ENCODE measurements around the gene ELOA. TPM values are rescaled to one million over a fixed set of nuclear protein-coding genes. Genes with fewer than 3 reads are reported as not detected.

ELOA gene
- total and polyA plus RNA-seq, 9 of the 15 experiments (the other 6 are each of a cell fraction or from before 2014, with no cell fraction given): 31.9 to 98.6 (median 61.3) TPM

DNA sequence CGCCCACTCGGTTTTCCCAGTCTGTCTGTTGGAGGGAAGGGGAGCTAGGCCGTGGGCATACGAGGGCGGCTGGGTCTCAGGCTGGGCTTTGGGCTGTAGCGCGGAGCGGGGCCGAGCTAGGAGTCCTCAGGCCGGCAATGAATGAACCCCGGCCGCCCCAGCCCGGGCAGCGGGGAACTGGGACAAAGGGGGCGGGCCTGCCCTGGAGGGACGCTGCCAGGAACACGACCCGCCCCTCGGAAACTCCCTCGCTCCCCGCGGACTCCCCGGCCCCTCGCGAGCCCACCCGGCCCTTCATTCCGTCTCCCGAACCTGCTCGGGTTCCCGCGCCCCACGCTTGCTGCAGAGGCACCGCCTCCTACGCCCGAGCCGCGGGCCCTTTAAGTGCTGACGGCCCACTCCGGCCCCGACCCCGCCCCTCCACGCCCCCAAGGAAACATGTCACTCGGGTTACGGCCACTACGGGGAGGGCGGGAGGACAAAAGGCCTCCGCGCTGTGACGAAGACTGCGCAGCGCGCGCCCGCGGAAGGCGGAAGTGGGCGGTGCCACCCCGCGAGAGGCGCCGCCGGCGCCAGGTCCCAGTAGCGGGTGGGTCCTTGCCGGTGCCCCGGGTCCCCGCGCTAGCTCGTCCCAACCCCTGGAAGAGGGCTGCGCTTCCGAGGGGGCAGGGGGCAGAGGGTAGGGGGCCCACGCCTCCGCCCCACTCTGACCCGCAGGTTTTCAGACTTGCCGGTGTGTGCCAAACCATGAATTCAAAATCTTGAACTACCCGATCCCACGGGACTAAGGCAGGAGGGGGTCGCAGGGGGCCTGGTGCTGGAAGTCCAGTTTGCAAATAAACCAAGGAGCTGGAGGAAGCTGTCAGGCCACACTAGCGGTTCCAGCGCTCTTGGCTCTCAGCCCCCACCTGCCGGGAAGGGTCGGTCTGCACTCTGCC, 57.4 kb downstream of the ELOA start, which contains the start of gene GALE (continued):
- TF ChIP-seq, protein P1, sequence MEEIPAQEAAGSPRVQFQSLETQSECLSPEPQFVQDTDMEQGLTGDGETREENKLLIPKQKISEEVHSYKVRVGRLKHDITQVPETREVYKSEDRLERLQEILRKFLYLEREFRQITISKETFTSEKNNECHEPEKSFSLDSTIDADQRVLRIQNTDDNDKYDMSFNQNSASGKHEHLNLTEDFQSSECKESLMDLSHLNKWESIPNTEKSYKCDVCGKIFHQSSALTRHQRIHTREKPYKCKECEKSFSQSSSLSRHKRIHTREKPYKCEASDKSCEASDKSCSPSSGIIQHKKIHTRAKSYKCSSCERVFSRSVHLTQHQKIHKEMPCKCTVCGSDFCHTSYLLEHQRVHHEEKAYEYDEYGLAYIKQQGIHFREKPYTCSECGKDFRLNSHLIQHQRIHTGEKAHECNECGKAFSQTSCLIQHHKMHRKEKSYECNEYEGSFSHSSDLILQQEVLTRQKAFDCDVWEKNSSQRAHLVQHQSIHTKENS (CRISPR knock-in tag; IDR thresholded peaks at IDR 0.05): no peak
- TF ChIP-seq RBFOX2 (IDR thresholded peaks at IDR 0.05; ENCODE audit: low read depth, low read length): peak; percentile 85
- no peak for TF ChIP-seq LEF1 (IDR thresholded peaks at IDR 0.05)
- TF ChIP-seq CBX5 (IDR thresholded peaks at IDR 0.05; ENCODE audit: borderline replicate concordance, low read depth): no peak
- no peak for TF ChIP-seq RBM34 (IDR thresholded peaks at IDR 0.05; ENCODE audit: borderline replicate concordance, insufficient read depth, low read length)
- no peak for TF ChIP-seq SIN3B (IDR thresholded peaks at IDR 0.05; ENCODE audit: low read depth)
- no peak for TF ChIP-seq SRSF7 (optimal IDR thresholded peaks at IDR 0.05; ENCODE audit: low read depth, low read length)
- no peak for TF ChIP-seq KHSRP (IDR thresholded peaks at IDR 0.05)
- peak; percentile 72 for TF ChIP-seq SAP30 (IDR thresholded peaks at IDR 0.05; ENCODE audit: borderline replicate concordance, insufficient read depth, low read depth, low read length, poor library complexity, severe bottlenecking)
- peak; percentile 69 for TF ChIP-seq HCFC1 (IDR thresholded peaks at IDR 0.05; ENCODE audit: low read depth, low read length)
- no peak for TF ChIP-seq MEIS2 (IDR thresholded peaks at IDR 0.05; ENCODE audit: partially characterized antibody)
- no peak for TF ChIP-seq ZC3H11A (IDR thresholded peaks at IDR 0.05; ENCODE audit: low read depth, low read length)
- TF ChIP-seq EGR1 (conservative IDR thresholded peaks at IDR 0.05): peak; percentile 74
- TF ChIP-seq, protein P2, sequence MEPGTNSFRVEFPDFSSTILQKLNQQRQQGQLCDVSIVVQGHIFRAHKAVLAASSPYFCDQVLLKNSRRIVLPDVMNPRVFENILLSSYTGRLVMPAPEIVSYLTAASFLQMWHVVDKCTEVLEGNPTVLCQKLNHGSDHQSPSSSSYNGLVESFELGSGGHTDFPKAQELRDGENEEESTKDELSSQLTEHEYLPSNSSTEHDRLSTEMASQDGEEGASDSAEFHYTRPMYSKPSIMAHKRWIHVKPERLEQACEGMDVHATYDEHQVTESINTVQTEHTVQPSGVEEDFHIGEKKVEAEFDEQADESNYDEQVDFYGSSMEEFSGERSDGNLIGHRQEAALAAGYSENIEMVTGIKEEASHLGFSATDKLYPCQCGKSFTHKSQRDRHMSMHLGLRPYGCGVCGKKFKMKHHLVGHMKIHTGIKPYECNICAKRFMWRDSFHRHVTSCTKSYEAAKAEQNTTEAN (CRISPR knock-in tag; IDR thresholded peaks at IDR 0.05): peak; percentile 78; the same call in 1 of the 2 replicates
- TF ChIP-seq, protein P3, sequence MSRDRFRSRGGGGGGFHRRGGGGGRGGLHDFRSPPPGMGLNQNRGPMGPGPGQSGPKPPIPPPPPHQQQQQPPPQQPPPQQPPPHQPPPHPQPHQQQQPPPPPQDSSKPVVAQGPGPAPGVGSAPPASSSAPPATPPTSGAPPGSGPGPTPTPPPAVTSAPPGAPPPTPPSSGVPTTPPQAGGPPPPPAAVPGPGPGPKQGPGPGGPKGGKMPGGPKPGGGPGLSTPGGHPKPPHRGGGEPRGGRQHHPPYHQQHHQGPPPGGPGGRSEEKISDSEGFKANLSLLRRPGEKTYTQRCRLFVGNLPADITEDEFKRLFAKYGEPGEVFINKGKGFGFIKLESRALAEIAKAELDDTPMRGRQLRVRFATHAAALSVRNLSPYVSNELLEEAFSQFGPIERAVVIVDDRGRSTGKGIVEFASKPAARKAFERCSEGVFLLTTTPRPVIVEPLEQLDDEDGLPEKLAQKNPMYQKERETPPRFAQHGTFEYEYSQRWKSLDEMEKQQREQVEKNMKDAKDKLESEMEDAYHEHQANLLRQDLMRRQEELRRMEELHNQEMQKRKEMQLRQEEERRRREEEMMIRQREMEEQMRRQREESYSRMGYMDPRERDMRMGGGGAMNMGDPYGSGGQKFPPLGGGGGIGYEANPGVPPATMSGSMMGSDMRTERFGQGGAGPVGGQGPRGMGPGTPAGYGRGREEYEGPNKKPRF (IDR thresholded peaks at IDR 0.05; ENCODE audit: low read depth, low read length): no peak
- TF ChIP-seq C11orf30 (IDR thresholded peaks at IDR 0.05; ENCODE audit: low read depth): peak; percentile 46
- TF ChIP-seq ZNF311 (CRISPR knock-in tag; IDR thresholded peaks at IDR 0.05): no peak
- TF ChIP-seq, protein P4, sequence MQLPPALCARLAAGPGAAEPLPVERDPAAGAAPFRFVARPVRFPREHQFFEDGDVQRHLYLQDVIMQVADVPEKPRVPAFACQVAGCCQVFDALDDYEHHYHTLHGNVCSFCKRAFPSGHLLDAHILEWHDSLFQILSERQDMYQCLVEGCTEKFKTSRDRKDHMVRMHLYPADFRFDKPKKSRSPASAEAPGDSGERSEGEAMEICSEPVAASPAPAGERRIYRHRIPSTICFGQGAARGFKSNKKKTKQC (CRISPR knock-in tag; IDR thresholded peaks at IDR 0.05): no peak
- no peak for TF ChIP-seq TAF9B (IDR thresholded peaks at IDR 0.05; ENCODE audit: partially characterized antibody)
- TF ChIP-seq, protein P5, sequence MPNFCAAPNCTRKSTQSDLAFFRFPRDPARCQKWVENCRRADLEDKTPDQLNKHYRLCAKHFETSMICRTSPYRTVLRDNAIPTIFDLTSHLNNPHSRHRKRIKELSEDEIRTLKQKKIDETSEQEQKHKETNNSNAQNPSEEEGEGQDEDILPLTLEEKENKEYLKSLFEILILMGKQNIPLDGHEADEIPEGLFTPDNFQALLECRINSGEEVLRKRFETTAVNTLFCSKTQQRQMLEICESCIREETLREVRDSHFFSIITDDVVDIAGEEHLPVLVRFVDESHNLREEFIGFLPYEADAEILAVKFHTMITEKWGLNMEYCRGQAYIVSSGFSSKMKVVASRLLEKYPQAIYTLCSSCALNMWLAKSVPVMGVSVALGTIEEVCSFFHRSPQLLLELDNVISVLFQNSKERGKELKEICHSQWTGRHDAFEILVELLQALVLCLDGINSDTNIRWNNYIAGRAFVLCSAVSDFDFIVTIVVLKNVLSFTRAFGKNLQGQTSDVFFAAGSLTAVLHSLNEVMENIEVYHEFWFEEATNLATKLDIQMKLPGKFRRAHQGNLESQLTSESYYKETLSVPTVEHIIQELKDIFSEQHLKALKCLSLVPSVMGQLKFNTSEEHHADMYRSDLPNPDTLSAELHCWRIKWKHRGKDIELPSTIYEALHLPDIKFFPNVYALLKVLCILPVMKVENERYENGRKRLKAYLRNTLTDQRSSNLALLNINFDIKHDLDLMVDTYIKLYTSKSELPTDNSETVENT (CRISPR knock-in tag; IDR thresholded peaks at IDR 0.05): 0 out of 2 replicates have a peak, but pooled peaks have one; percentile 35

All from K562 (cell line).